ENCODE results near the gene SNCG.
"Not testable (repeated sequence)": the region's sequence is repeated elsewhere in the genome, so short reads cannot be mapped to it uniquely, and the experiment has no call there.

SNCG gene

GRCh38 chr10:86944907-86945306, 13.5 kb upstream of the SNCG start:
- no peak for DNase-seq (ENCODE audit: low read depth, low spot score)

GRCh38 chr10:86945361-86946212, 12.8 kb upstream of the SNCG start:
- DNase-seq (ENCODE audit: low read depth, low spot score), result no peak

- DNase-seq (ENCODE audit: low read depth, low spot score), result no peak
Observed at GRCh38 chr10:86946213-86947155, 11.9 kb upstream of the SNCG start.

GRCh38 chr10:86947806-86948205, 10.6 kb upstream of the SNCG start:
- DNase-seq (ENCODE audit: low read depth, low spot score), result not testable (repeated sequence)

GRCh38 chr10:86950349-86950748, 8.1 kb upstream of the SNCG start:
- DNase-seq (ENCODE audit: low read depth, low spot score), result no peak

- DNase-seq (ENCODE audit: low read depth, low spot score), result no peak
Observed at GRCh38 chr10:86951184-86951761, 7.1 kb upstream of the SNCG start.

GRCh38 chr10:86952106-86952505, 6.3 kb upstream of the SNCG start:
- no peak for DNase-seq (ENCODE audit: low read depth, low spot score)

- DNase-seq (ENCODE audit: low read depth, low spot score), result not testable (repeated sequence)
Observed at GRCh38 chr10:86952697-86953096, 5.7 kb upstream of the SNCG start.

- no peak for DNase-seq (ENCODE audit: low read depth, low spot score)
Observed at GRCh38 chr10:86953747-86954680, 4.4 kb upstream of the SNCG start.

- no peak for DNase-seq (ENCODE audit: low read depth, low spot score)
Observed at GRCh38 chr10:86954681-86955500, 3.5 kb upstream of the SNCG start.

- DNase-seq (ENCODE audit: low read depth, low spot score), result no peak
Observed at GRCh38 chr10:86955501-86956194, 2.8 kb upstream of the SNCG start.

- DNase-seq (ENCODE audit: low read depth, low spot score), result no peak
Observed at GRCh38 chr10:86956195-86956847, 2.1 kb upstream of the SNCG start.

GRCh38 chr10:86956848-86957448, 1.5 kb upstream of the SNCG start:
- DNase-seq (ENCODE audit: low read depth, low spot score), result no peak

- no peak for DNase-seq (ENCODE audit: low read depth, low spot score)
Observed at GRCh38 chr10:86957471-86958115, 806 bp upstream of the SNCG start, which contains the start of gene MMRN2. TSS of gene MMRN2 (minus strand) at chr10:86957615. CDS start at chr10:86957541, 74 bp downstream.

GRCh38 chr10:86958901-86959736, 720 bp downstream of the SNCG start:
- no peak for DNase-seq (ENCODE audit: low read depth, low spot score)

- no peak for DNase-seq (ENCODE audit: low read depth, low spot score)
Observed at GRCh38 chr10:86959737-86960002, 1.3 kb downstream of the SNCG start.

All from brain pericyte (primary cell).